GM19351 (cell line): ENCODE data around the gene TENM3.

Experiments
- ATAC-seq: cut with Tn5 transposase; IDR thresholded peaks from one replicate; pipeline ENCODE4 v1.9.1; 2021; ENCODE audit warnings: mild to moderate bottlenecking, moderate library complexity; ENCODE audit not compliant: unreplicated experiment

The TENM3 gene

GRCh38 chr4:182827954-182828353 lies 584.8 kb downstream of the TENM3 start:
- no peak for ATAC-seq

GRCh38 chr4:182828360-182829025 lies 585.3 kb downstream of the TENM3 start:
- ATAC-seq = no peak

- ATAC-seq = no peak
Observed at GRCh38 chr4:182829196-182829595, 586.0 kb downstream of the TENM3 start.

- ATAC-seq = peak; percentile 38
Observed at GRCh38 chr4:182831376-182831775, 588.2 kb downstream of the TENM3 start.

- ATAC-seq = no peak
Observed at GRCh38 chr4:182832352-182833120, 589.3 kb downstream of the TENM3 start.

- ATAC-seq = no peak
Observed at GRCh38 chr4:182835006-182835740, 592.0 kb downstream of the TENM3 start.

GRCh38 chr4:182837831-182838230 lies 594.6 kb downstream of the TENM3 start:
- ATAC-seq = no peak

GRCh38 chr4:182838535-182838934 lies 595.3 kb downstream of the TENM3 start:
- no peak for ATAC-seq

- ATAC-seq = no peak
Observed at GRCh38 chr4:182839256-182839655, 596.1 kb downstream of the TENM3 start.

- no peak for ATAC-seq
Observed at GRCh38 chr4:182840108-182840507, 596.9 kb downstream of the TENM3 start.

GRCh38 chr4:182842104-182842600 lies 599.0 kb downstream of the TENM3 start:
- no peak for ATAC-seq

GRCh38 chr4:182842759-182843390 lies 599.7 kb downstream of the TENM3 start:
- ATAC-seq = no peak

- no peak for ATAC-seq
Observed at GRCh38 chr4:182843808-182844325, 600.7 kb downstream of the TENM3 start.

GRCh38 chr4:182845618-182846017 lies 602.4 kb downstream of the TENM3 start:
- no peak for ATAC-seq

GRCh38 chr4:182846036-182846435 lies 602.8 kb downstream of the TENM3 start:
- no peak for ATAC-seq

- ATAC-seq = no peak
Observed at GRCh38 chr4:182847576-182848450, 604.6 kb downstream of the TENM3 start.

- no peak for ATAC-seq
Observed at GRCh38 chr4:182848685-182849084, 605.5 kb downstream of the TENM3 start.
